ENCODE results near the gene HYAL1.

The HYAL1 gene

GRCh38 chr3:50350527-50351322, 47.4 kb upstream of the HYAL1 start, which contains the start of the genes CYB561D2 and NPRL2 (continued):
- no peak for TF ChIP-seq ZNF768 (tag by site-specific recombination; IDR thresholded peaks at IDR 0.05)
- no peak for TF ChIP-seq ZNF112 (tag by site-specific recombination; IDR thresholded peaks at IDR 0.05)
- TF ChIP-seq ZNF394 (tag by site-specific recombination; IDR thresholded peaks at IDR 0.05; ENCODE audit: borderline replicate concordance): peak; percentile 97
- no peak for TF ChIP-seq ZNF391 (tag by site-specific recombination; IDR thresholded peaks at IDR 0.05; ENCODE audit: borderline replicate concordance, low read depth)
- no peak for TF ChIP-seq ZNF624 (tag by site-specific recombination; IDR thresholded peaks at IDR 0.05)
- TF ChIP-seq ZNF747 (tag by site-specific recombination; IDR thresholded peaks at IDR 0.05): no peak
- no peak for TF ChIP-seq PRDM4 (tag by site-specific recombination; IDR thresholded peaks at IDR 0.05)
- no peak for TF ChIP-seq ZNF521 (tag by site-specific recombination; IDR thresholded peaks at IDR 0.05)
- peak; percentile 88 for TF ChIP-seq ZNF629 (tag by site-specific recombination; IDR thresholded peaks at IDR 0.05)
- peak; percentile 38; the same call in 1 of the 2 replicates for TF ChIP-seq ZBTB8A (tag by site-specific recombination; IDR thresholded peaks at IDR 0.05)
- no peak for TF ChIP-seq FEZF1 (tag by site-specific recombination; IDR thresholded peaks at IDR 0.05)
- no peak for TF ChIP-seq MYNN (tag by site-specific recombination; IDR thresholded peaks at IDR 0.05; ENCODE audit: borderline replicate concordance)
- TF ChIP-seq ZNF658 (tag by site-specific recombination; IDR thresholded peaks at IDR 0.05): no peak
- TF ChIP-seq ZNF354C (tag by site-specific recombination; IDR thresholded peaks at IDR 0.05; ENCODE audit: borderline replicate concordance, low read depth): no peak
- peak; percentile 72 for TF ChIP-seq ZNF341 (tag by site-specific recombination; IDR thresholded peaks at IDR 0.05; ENCODE audit: low read depth)
- no peak for TF ChIP-seq ZNF792 (tag by site-specific recombination; IDR thresholded peaks at IDR 0.05)
- no peak for TF ChIP-seq MEIS1 (CRISPR knock-in tag; IDR thresholded peaks at IDR 0.05; ENCODE audit: borderline replicate concordance)
- no peak; the same call in 1 of the 2 replicates for TF ChIP-seq ZNF639 (tag by site-specific recombination; IDR thresholded peaks at IDR 0.05)
- TF ChIP-seq ZNF692 (tag by site-specific recombination; IDR thresholded peaks at IDR 0.05): peak; percentile 74
- TF ChIP-seq RBAK (tag by site-specific recombination; IDR thresholded peaks at IDR 0.05): no peak
- TF ChIP-seq ZNF621 (tag by site-specific recombination; IDR thresholded peaks at IDR 0.05): no peak
- no peak for TF ChIP-seq KLF16 (tag by site-specific recombination; IDR thresholded peaks at IDR 0.05)
- no peak for TF ChIP-seq ZBTB10 (tag by site-specific recombination; IDR thresholded peaks at IDR 0.05)
- no peak for TF ChIP-seq MZF1 (tag by site-specific recombination; IDR thresholded peaks at IDR 0.05; ENCODE audit: borderline replicate concordance)
- no peak for TF ChIP-seq ZNF513 (tag by site-specific recombination; IDR thresholded peaks at IDR 0.05)
- no peak for TF ChIP-seq ZNF449 (tag by site-specific recombination; IDR thresholded peaks at IDR 0.05)
- no peak for TF ChIP-seq ZFHX2 (tag by site-specific recombination; conservative IDR thresholded peaks at IDR 0.05)
- TF ChIP-seq ZNF830 (tag by site-specific recombination; IDR thresholded peaks at IDR 0.05; ENCODE audit: low read depth): no peak
- TF ChIP-seq ZNF366 (tag by site-specific recombination; conservative IDR thresholded peaks at IDR 0.05): no peak
